ENCODE results near the gene SRP9. TPM values are rescaled to one million over a fixed set of nuclear protein-coding genes. Genes with fewer than 3 reads are reported as not detected.

The SRP9 gene
- total and polyA plus RNA-seq, 3 donors from 2014 or later = 134 to 249 (median 159) TPM

Small RNA genes within 50 kb of the gene (small RNA-seq; reads per million reads assigned to genes)
- gene RNU6-1304P = 0 reads per million in 2 donors

Other genes with a start within 250 kb of the SRP9 start
- 100 to 1,000 TPM; 122 to 132 TPM for gene ENAH, start 124.7 kb upstream of the SRP9 start, total RNA-seq
- 84.3 TPM for gene ENAH, start 124.7 kb upstream of the SRP9 start, polyA plus RNA-seq (ENCODE audit: insufficient read depth, low read depth, low replicate concordance)
- gene EPHX1, start 32.3 kb downstream of the SRP9 start, total RNA-seq = 100 to 1,000 TPM; 145 to 173 TPM
- 161 TPM for gene EPHX1, start 32.3 kb downstream of the SRP9 start, polyA plus RNA-seq (ENCODE audit: insufficient read depth, low read depth, low replicate concordance)
- gene TMEM63A, start 104.6 kb downstream of the SRP9 start, total RNA-seq = 10 to 100 TPM; 46.9 to 51.7 TPM
- gene TMEM63A, start 104.6 kb downstream of the SRP9 start, polyA plus RNA-seq (ENCODE audit: insufficient read depth, low read depth, low replicate concordance) = 13.6 TPM
- gene LEFTY1, start 111.3 kb downstream of the SRP9 start, total RNA-seq = under 1 TPM; 0.63 to 0.87 TPM
- 0.90 TPM for gene LEFTY1, start 111.3 kb downstream of the SRP9 start, polyA plus RNA-seq (ENCODE audit: insufficient read depth, low read depth, low replicate concordance)
- 10 to 100 TPM; 60.7 to 64.2 TPM for gene PYCR2, start 146.4 kb downstream of the SRP9 start, total RNA-seq
- gene PYCR2, start 146.4 kb downstream of the SRP9 start, polyA plus RNA-seq (ENCODE audit: insufficient read depth, low read depth, low replicate concordance) = 85.3 TPM
- 1 to 10 TPM; 4.2 to 4.7 TPM for gene LEFTY2, start 163.4 kb downstream of the SRP9 start, total RNA-seq
- 10.0 TPM for gene LEFTY2, start 163.4 kb downstream of the SRP9 start, polyA plus RNA-seq (ENCODE audit: insufficient read depth, low read depth, low replicate concordance)
- 10 to 100 TPM; 22.4 to 23.9 TPM for gene SDE2, start 221.5 kb downstream of the SRP9 start, total RNA-seq
- 17.9 TPM for gene SDE2, start 221.5 kb downstream of the SRP9 start, polyA plus RNA-seq (ENCODE audit: insufficient read depth, low read depth, low replicate concordance)